Measurements from ENCODE around the gene DDX24.

DNA sequence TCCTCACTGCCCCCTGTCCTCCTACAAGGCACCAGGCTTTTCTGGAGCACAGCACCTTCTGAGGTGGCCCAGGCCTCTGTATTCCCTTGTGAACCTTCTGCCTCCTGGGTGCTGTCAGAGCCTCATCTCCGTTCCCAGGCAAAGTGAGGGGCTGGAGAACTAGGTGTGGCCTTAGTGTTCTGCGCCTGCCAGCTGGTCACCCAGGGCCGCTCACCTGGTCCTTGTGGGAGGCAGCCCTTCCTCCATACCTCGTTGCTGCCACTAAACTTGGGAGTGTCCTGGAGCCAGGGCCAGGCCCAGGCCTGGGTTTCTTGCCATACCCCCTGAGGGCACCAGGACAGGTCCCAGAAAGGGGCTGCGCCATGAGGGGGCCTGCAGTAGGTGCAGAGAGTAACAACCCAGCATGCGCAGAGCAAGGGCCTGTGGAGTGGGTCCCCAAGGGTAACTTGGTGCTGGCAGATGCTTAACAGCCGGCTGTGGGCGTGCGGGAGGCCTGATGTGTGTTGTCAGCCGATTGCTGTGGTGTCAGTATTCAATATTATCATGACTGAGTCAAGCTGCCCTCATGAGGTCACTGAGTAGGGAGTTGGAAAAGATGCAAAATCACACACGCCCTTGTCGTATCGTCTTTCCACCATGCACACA lies 37.8 kb downstream of the DDX24 start:
- TF ChIP-seq GTF2F1 (IDR thresholded peaks at IDR 0.05; ENCODE audit: borderline replicate concordance, low read depth, low read length) (no peak), ZNF274 (IDR thresholded peaks at IDR 0.05; ENCODE audit: borderline replicate concordance, extremely low read depth, low read length) (no peak), SIRT6 (IDR thresholded peaks at IDR 0.05; ENCODE audit: low read length) (no peak), EP300 (IDR thresholded peaks at IDR 0.05; ENCODE audit: borderline replicate concordance in 1 of 2, low read depth in 2 of 2, low read length in 2 of 2) (no peak)
